Right lobe of liver (tissue), 6 donors: Measurements from ENCODE around the gene LSM3. TPM values are rescaled to one million over a fixed set of nuclear protein-coding genes. Genes with fewer than 3 reads are reported as not detected.
A peak's percentile ranks its signal among the peaks of the same experiment; 100 is the strongest.

Experiments
- ATAC-seq, 4 donors: fragments of 200-7000 bp; cut with Tn5 transposase; one replicate each; pipeline ENCODE4 v1.9.1; 2020; ENCODE audit warnings: mild to moderate bottlenecking in 4 of 4, moderate library complexity in 4 of 4
- DNase-seq, 3 donors: peaks; one replicate each; pipeline ENCODE4 v3.0.0-alpha.2; 2020
- H3K27ac ChIP-seq, 3 donors: fragments of 200-600 bp; one replicate each; pipeline ENCODE4 v1.8.0; 2022
- H3K27me3 ChIP-seq, 2 donors: fragments of 200-600 bp; one replicate each; pipeline ENCODE4 v1.8.0; 2022
- H3K36me3 ChIP-seq, 4 donors: fragments of 200-600 bp; sonication (generic) in 1 of 4; one replicate each; pipeline versions ENCODE4 v1.5.1 to v1.8.0; 2017 to 2022; ENCODE audit warnings: control low read depth in 1 of 4
- H3K4me1 ChIP-seq, 4 donors: fragments of 200-600 bp; sonication (generic) in 1 of 4; one replicate each; pipeline versions ENCODE4 v1.5.1 to v1.8.0; 2017 to 2022; ENCODE audit warnings: control low read depth in 1 of 4
- H3K4me3 ChIP-seq, 3 donors: fragments of 200-600 bp; one replicate each; pipeline ENCODE4 v1.8.0; 2022
- H3K9me3 ChIP-seq, 4 donors: fragments of 200-600 bp; sonication (generic) in 1 of 4; one replicate each; pipeline versions ENCODE4 v1.5.1 to v1.8.0; 2017 to 2022; ENCODE audit warnings: control low read depth in 1 of 4
- POLR2A ChIP-seq: fragments of 450-650 bp; IDR thresholded peaks from one replicate; pipeline ENCODE4 v1.6.1; 2017; ENCODE audit warnings: antibody characterized with exemption, mild to moderate bottlenecking
- WGBS: methylation state at CpG from one replicate; pipeline ENCODE4 v1.1.6; 2018; ENCODE audit warnings: low coverage, low lambda C conversion rate; ENCODE audit not compliant: insufficient coverage; ENCODE audit errors: missing lambda C conversion rate; 5-methylcytosine and 5-hydroxymethylcytosine counted together
- intact Hi-C, 2 donors: fragments of 100-400 bp; cut with DNase I; formaldehyde crosslinking; loops; one replicate each; pipeline versions ENCODE4 v1.11.2 to v1.14.1; 2022
- total RNA-seq, 6 experiments: library from RNA; depleted of rRNA in 2 of 6; stranded (reverse); fragments of >200 nt in 2 of 6; fragmentation: NEBNext Ultra II Directional in 3 of 6; extraction: Animal tissue kit (Norgen Biotek cat#: 25700) in 3 of 6; gene quantifications; one replicate each; pipeline versions ENCODE4 v1.1.0 to v1.2.4, GENCODE V29; 2016 to 2023
- TF ChIP-seq, protein P1 (sequence below), 4 donors: fragments of 200-600 bp in 3 of 4; fragments of 450-650 bp in 1 of 4; IDR thresholded peaks; one replicate each; pipeline versions ENCODE4 v1.5.1 to v1.8.0; 2016 to 2022; ENCODE audit warnings: antibody characterized with exemption in 4 of 4, mild to moderate bottlenecking in 2 of 4
- donor health status: DM: no; HTN: yes; CAD: no.
- donor health status: DM: no; HTN: no; CAD: no.
- donor health status: DM: no; HTN: no; CAD: no.
- donor health status: DM: no; HTN: yes; CAD: no.
- donor health status: DM: no; HTN: yes; CAD: no.

LSM3 gene
- total RNA-seq, 6 experiments from 2014 or later = 4.5 to 7.4 (median 6.1) TPM

GRCh38 chr3:14133876-14134275, 44.7 kb upstream of the LSM3 start:
- intact Hi-C loops = no loop called here
- no peak for DNase-seq
- TF ChIP-seq, protein P1, sequence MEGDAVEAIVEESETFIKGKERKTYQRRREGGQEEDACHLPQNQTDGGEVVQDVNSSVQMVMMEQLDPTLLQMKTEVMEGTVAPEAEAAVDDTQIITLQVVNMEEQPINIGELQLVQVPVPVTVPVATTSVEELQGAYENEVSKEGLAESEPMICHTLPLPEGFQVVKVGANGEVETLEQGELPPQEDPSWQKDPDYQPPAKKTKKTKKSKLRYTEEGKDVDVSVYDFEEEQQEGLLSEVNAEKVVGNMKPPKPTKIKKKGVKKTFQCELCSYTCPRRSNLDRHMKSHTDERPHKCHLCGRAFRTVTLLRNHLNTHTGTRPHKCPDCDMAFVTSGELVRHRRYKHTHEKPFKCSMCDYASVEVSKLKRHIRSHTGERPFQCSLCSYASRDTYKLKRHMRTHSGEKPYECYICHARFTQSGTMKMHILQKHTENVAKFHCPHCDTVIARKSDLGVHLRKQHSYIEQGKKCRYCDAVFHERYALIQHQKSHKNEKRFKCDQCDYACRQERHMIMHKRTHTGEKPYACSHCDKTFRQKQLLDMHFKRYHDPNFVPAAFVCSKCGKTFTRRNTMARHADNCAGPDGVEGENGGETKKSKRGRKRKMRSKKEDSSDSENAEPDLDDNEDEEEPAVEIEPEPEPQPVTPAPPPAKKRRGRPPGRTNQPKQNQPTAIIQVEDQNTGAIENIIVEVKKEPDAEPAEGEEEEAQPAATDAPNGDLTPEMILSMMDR (IDR thresholded peaks at IDR 0.05) = no peak
- no peak for TF ChIP-seq POLR2A
- Histone ChIP-seq H3K4me3 (no peak overlapping the region), H3K36me3 (peaks cover 0 to 64% (median 11%) of the 10 kb centered on the region in 4 donors), H3K27ac (no peak overlapping the region), H3K9me3 (no peaks in the 10 kb centered on the region), H3K4me1 (peaks cover 0 to 24% (median 10%) of the 10 kb centered on the region in 4 donors), H3K27me3 (no peaks in the 10 kb centered on the region)
- 90% methylated on average over 2 of the region's 5 CpGs for WGBS
- no peak for ATAC-seq

GRCh38 chr3:14134291-14134690, 44.3 kb upstream of the LSM3 start:
- TF ChIP-seq, protein P1 (IDR thresholded peaks at IDR 0.05) = no peak
- no peak for TF ChIP-seq POLR2A
- peaks cover 0 to 64% (median 11%) of the 10 kb centered on the region in 4 donors for H3K36me3 ChIP-seq
- DNase-seq = no peak
- no peaks in the 10 kb centered on the region for H3K9me3 ChIP-seq
- no peaks in the 10 kb centered on the region for H3K27me3 ChIP-seq
- H3K27ac ChIP-seq = no peak overlapping the region
- ATAC-seq = no peak
- H3K4me1 ChIP-seq = peaks cover 0 to 24% (median 10%) of the 10 kb centered on the region in 4 donors
- WGBS = 94% methylated on average over 3 of the region's 6 CpGs
- intact Hi-C loops = no loop called here
- no peak overlapping the region for H3K4me3 ChIP-seq

DNA sequence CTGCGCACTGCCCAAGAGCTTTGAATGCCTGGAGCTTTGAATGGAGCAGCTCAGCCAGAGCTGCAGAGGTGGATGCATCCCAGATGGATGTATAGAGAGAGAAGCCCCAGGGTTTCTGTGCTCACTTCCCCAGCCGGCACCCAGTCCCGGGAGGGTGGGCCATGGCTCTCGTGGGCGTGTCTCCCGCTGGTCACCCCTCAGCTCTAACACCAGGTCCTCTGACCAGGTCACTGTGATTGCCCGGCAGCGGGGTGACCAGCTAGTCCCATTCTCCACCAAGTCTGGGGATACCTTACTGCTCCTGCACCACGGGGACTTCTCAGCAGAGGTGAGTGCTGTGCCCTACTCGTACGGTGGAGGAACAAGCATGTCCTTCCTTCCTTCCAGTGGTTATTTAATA, 43.0 kb upstream of the LSM3 start:
- no peaks in the 10 kb centered on the region for H3K27me3 ChIP-seq
- H3K27ac ChIP-seq = no peak overlapping the region
- peaks cover 0 to 31% (median 12%) of the 10 kb centered on the region in 4 donors for H3K4me1 ChIP-seq
- TF ChIP-seq, protein P1 (IDR thresholded peaks at IDR 0.05) = no peak
- TF ChIP-seq POLR2A = no peak
- H3K36me3 ChIP-seq = peaks cover 0 to 56% (median 10%) of the 10 kb centered on the region in 4 donors
- H3K4me3 ChIP-seq = no peak overlapping the region
- no peaks in the 10 kb centered on the region for H3K9me3 ChIP-seq
- ATAC-seq = no peak
- WGBS = 93% methylated on average over 4 of the region's 11 CpGs
- DNase-seq = no peak
- intact Hi-C loops = no loop called here

DNA sequence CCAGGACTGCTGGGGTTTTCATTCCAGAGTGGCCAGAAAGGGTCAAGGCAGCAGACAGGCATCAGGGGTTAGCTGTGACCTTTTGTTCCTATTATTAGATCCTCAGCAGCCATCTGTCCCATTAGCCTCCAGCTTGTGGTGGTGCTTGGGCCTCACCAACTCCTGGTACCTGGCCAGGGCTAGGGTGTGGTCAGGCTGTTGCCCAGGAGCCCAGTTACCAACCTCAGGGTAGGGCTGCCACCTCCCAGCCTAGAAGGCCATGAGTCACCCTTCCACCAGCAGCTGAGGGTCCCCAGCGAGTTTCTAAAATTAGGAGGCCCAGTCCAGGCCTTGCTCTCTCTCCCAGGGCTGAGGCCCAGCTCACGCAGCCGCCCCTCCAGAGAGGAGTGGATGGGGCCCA, 41.6 kb upstream of the LSM3 start:
- Histone ChIP-seq H3K36me3 (peaks cover 0 to 41% (median 4%) of the 10 kb centered on the region in 4 donors), H3K4me3 (no peak overlapping the region), H3K27ac (peak overlapping the region in 1 of 3 donors; percentile 38), H3K27me3 (no peaks in the 10 kb centered on the region), H3K4me1 (peaks cover 0 to 45% (median 19%) of the 10 kb centered on the region in 4 donors), H3K9me3 (no peaks in the 10 kb centered on the region)
- DNase-seq (no peak), ATAC-seq (peak in 3 of 4 donors; percentile 6 to 33 (median 20))
- TF ChIP-seq, protein P1 (IDR thresholded peaks at IDR 0.05) = no peak
- no peak for TF ChIP-seq POLR2A
- no CpG with 5 or more reads among the region's 3 CpGs for WGBS
- intact Hi-C loops = no loop called here
